DLD1 (cell line): ENCODE data around the gene PGS1.

Experiments
- in situ Hi-C: cut with HindIII; loops from 2 replicates; pipeline ENCODE4 v1.10.0; 2017; ENCODE audit warnings: low sequenced_read_pairs

Gene PGS1

GRCh38 chr17:78406920-78407319 is 28.5 kb downstream of the PGS1 start:
- in situ Hi-C loops, result no loop called here

- in situ Hi-C loops, result no loop called here
Measured at GRCh38 chr17:78407387-78408000, 29.0 kb downstream of the PGS1 start.

- in situ Hi-C loops, result no loop called here
Measured at GRCh38 chr17:78408476-78409050, 30.1 kb downstream of the PGS1 start.

GRCh38 chr17:78409191-78409928 is 30.9 kb downstream of the PGS1 start:
- in situ Hi-C loops, result no loop called here

- in situ Hi-C loops, result no loop called here
Measured at GRCh38 chr17:78411241-78411857, 32.9 kb downstream of the PGS1 start.

GRCh38 chr17:78412403-78412802 is 34.0 kb downstream of the PGS1 start:
- in situ Hi-C loops, result no loop called here

- in situ Hi-C loops, result no loop called here
Measured at GRCh38 chr17:78414178-78415162, 36.0 kb downstream of the PGS1 start.

GRCh38 chr17:78415821-78416711 is 37.6 kb downstream of the PGS1 start:
- in situ Hi-C loops, result no loop called here

- in situ Hi-C loops, result no loop called here
Measured at GRCh38 chr17:78416791-78417530, 38.5 kb downstream of the PGS1 start.

- in situ Hi-C loops, result no loop called here
Measured at GRCh38 chr17:78417531-78417909, 39.1 kb downstream of the PGS1 start.

- in situ Hi-C loops, result no loop called here
Measured at GRCh38 chr17:78418326-78419026, 40.0 kb downstream of the PGS1 start.

GRCh38 chr17:78419970-78420815 is 41.7 kb downstream of the PGS1 start:
- in situ Hi-C loops, result no loop called here

GRCh38 chr17:78421084-78421533 is 42.7 kb downstream of the PGS1 start:
- in situ Hi-C loops, result no loop called here

- in situ Hi-C loops, result no loop called here
Measured at GRCh38 chr17:78421534-78422266, 43.3 kb downstream of the PGS1 start.

- in situ Hi-C loops, result no loop called here
Measured at GRCh38 chr17:78422267-78422605, 43.8 kb downstream of the PGS1 start.

GRCh38 chr17:78422872-78423588 is 44.6 kb downstream of the PGS1 start:
- in situ Hi-C loops, result no loop called here
